B cell (primary cell): ENCODE measurements around the gene STN1. TPM values are rescaled to one million over a fixed set of nuclear protein-coding genes. Genes with fewer than 3 reads are reported as not detected.

Source experiments
- ATAC-seq: fragments of 200-7000 bp; cut with Tn5 transposase; one replicate; pipeline ENCODE4 v1.10.0; 2021; ENCODE audit warnings: low read depth, mild to moderate bottlenecking, moderate number of reproducible peaks, moderate library complexity
- CTCF ChIA-PET: fragments of 350-600 bp; sonication (Branson Sonifier 250); formaldehyde crosslinking; loops from one replicate; lab custom pipeline; 2021; ENCODE audit warnings: antibody characterized with exemption, inconsistent platforms; lab: Charles Lee
- POLR2A ChIA-PET: fragments of 350-600 bp; sonication (Branson Sonifier 250); formaldehyde crosslinking; loops from one replicate; lab custom pipeline; 2021; ENCODE audit warnings: antibody characterized with exemption; lab: Charles Lee
- DNase-seq: peaks from one replicate; pipeline ENCODE4 v3.0.0; 2013
- H2AFZ ChIP-seq: 2 replicates; pipeline ENCODE4 v1.6.1; 2012; ENCODE audit warnings: mild to moderate bottlenecking, low read depth, low read length; ENCODE audit not compliant: insufficient read depth, poor library complexity, severe bottlenecking
- H3K27ac ChIP-seq, 2 donors: 1 replicate in 1 of 2; 2 replicates in 1 of 2; pipeline ENCODE4 v1.5.1; 2012 to 2013; ENCODE audit warnings: low read length in 2 of 2, mild to moderate bottlenecking in 2 of 2, moderate library complexity in 1 of 2
- H3K27me3 ChIP-seq, 4 experiments: fragments of 200-600 bp in 1 of 4; sonication (generic) in 1 of 4; replicated peaks in 1 of 4; 1 replicate in 2 of 4; 2 replicates in 2 of 4; pipeline versions ENCODE4 v1.6.1 to v1.7.0; 2013 to 2016; ENCODE audit warnings: low read length in 3 of 4, mild to moderate bottlenecking in 2 of 4, mixed read lengths in 1 of 4, moderate library complexity in 1 of 4; ENCODE audit not compliant: insufficient read depth in 4 of 4, control insufficient read depth in 3 of 4; ENCODE audit errors: control extremely low read depth in 1 of 4
- H3K36me3 ChIP-seq, 2 experiments: replicated peaks in 1 of 2; 1 replicate in 1 of 2; 2 replicates in 1 of 2; pipeline versions ENCODE4 v1.6.1 to v1.7.1; 2013; ENCODE audit warnings: low read length in 1 of 2; ENCODE audit not compliant: insufficient read depth in 2 of 2, control insufficient read depth in 1 of 2; ENCODE audit errors: control extremely low read depth in 1 of 2, extremely low read depth in 1 of 2
- H3K4me1 ChIP-seq, 2 donors: fragments of 200-600 bp in 1 of 2; sonication (generic) in 1 of 2; 1 replicate in 1 of 2; 2 replicates in 1 of 2; pipeline versions ENCODE4 v1.5.1 to v1.6.1; 2013 to 2017; ENCODE audit warnings: low read length in 2 of 2; ENCODE audit not compliant: control insufficient read depth in 2 of 2, insufficient read depth in 2 of 2
- H3K4me2 ChIP-seq: replicated peaks from 2 replicates; pipeline ENCODE3; 2012; ENCODE audit warnings: mild to moderate bottlenecking, low read depth, low read length; ENCODE audit not compliant: poor library complexity, severe bottlenecking
- H3K4me3 ChIP-seq, 5 experiments: fragments of 200-600 bp in 1 of 5; sonication (generic) in 1 of 5; 1 replicate in 3 of 5; 2 replicates in 2 of 5; pipeline versions ENCODE4 v1.5.1 to v1.7.0; 2011 to 2016; ENCODE audit warnings: low read length in 4 of 5, mild to moderate bottlenecking in 4 of 5, low read depth in 2 of 5, control low read depth in 1 of 5, moderate library complexity in 1 of 5; ENCODE audit not compliant: insufficient read depth in 1 of 5; ENCODE audit errors: control extremely low read depth in 1 of 5, extremely low read depth in 1 of 5
- H3K79me2 ChIP-seq: fragments of 200-600 bp; sonication (generic); one replicate; pipeline ENCODE4 v1.6.0; 2016; ENCODE audit warnings: low read length; ENCODE audit not compliant: control insufficient read depth, insufficient read depth
- H3K9ac ChIP-seq: fragments of 200-600 bp; sonication (generic); 2 replicates; pipeline ENCODE4 v1.6.1; 2017; ENCODE audit warnings: mild to moderate bottlenecking, low read length, moderate library complexity
- H3K9me3 ChIP-seq, 3 donors: one replicate each; pipeline versions ENCODE4 v1.6.1 to v1.7.1; 2013; ENCODE audit warnings: low read length in 2 of 3; ENCODE audit not compliant: control insufficient read depth in 2 of 3, insufficient read depth in 1 of 3; ENCODE audit errors: control extremely low read depth in 1 of 3
- H4K20me1 ChIP-seq: 2 replicates; pipeline ENCODE4 v1.6.0; 2012; ENCODE audit warnings: mild to moderate bottlenecking, low read length; ENCODE audit not compliant: insufficient read depth, control insufficient read depth, poor library complexity, severe bottlenecking
- H3K27ac Mint-ChIP-seq: one replicate; pipeline ENCODE4 v1.8.0; 2021; ENCODE audit warnings: mixed read lengths
- H3K27me3 Mint-ChIP-seq: one replicate; pipeline ENCODE4 v1.8.0; 2021; ENCODE audit warnings: mixed read lengths
- H3K4me1 Mint-ChIP-seq: one replicate; pipeline ENCODE4 v1.8.0; 2021; ENCODE audit warnings: mixed read lengths
- H3K4me3 Mint-ChIP-seq: one replicate; pipeline ENCODE4 v1.8.0; 2021; ENCODE audit warnings: mixed read lengths
- H3K9me3 Mint-ChIP-seq: one replicate; pipeline ENCODE4 v1.8.0; 2022; ENCODE audit warnings: mixed read lengths; ENCODE audit not compliant: insufficient read depth
- EZH2 ChIP-seq: IDR thresholded peaks from 2 replicates; pipeline ENCODE4 v1.6.1; 2012; ENCODE audit warnings: borderline replicate concordance, low read depth, mild to moderate bottlenecking, moderate library complexity, low read length; ENCODE audit not compliant: insufficient read depth, poor library complexity, severe bottlenecking
- WGBS: methylation state at CpG from one replicate; pipeline ENCODE4 v1.1.5; 2013; ENCODE audit warnings: missing lambda C conversion rate; ENCODE audit not compliant: insufficient coverage; 5-methylcytosine and 5-hydroxymethylcytosine counted together
- intact Hi-C: fragments of 100-400 bp; cut with micrococcal nuclease; formaldehyde crosslinking; loops from one replicate; pipeline ENCODE4 v1.10.0; 2022
- polyA plus RNA-seq: library from polyadenylated mRNA; depleted of rRNA; stranded (reverse); fragments of >200 nt; gene quantifications from 2 replicates; pipeline ENCODE4 v1.2.3, GENCODE V29; 2012
- total RNA-seq, 2 donors: library from RNA; stranded (reverse); fragments of 120-200 nt in 1 of 2; gene quantifications; 1 replicate in 1 of 2; 2 replicates in 1 of 2; pipeline versions ENCODE4 v1.2.3 to v1.2.4, GENCODE V29; 2013 to 2022
- TF ChIP-seq, protein P1 (sequence below): fragments of 200-600 bp; IDR thresholded peaks from one replicate; pipeline ENCODE4 v1.8.0; 2022; ENCODE audit warnings: antibody characterized with exemption, mild to moderate bottlenecking

STN1 gene
- total and polyA plus RNA-seq, 2 donors (not counting 1 experiment from before 2014, with no cell fraction given) = 16.3 to 24.5 TPM

- Histone ChIP-seq H2AFZ (no peak overlapping the region), H4K20me1 (no peaks in the 10 kb centered on the region), H3K4me1 (peaks cover 17 to 18% of the 10 kb centered on the region in 2 donors), H3K4me3 (peak overlapping the region in 1 of 5 experiments; percentile 61), H3K27ac (no peak overlapping the region), H3K9me3 (no peaks in the 10 kb centered on the region), H3K36me3 (no peaks in the 10 kb centered on the region), H3K4me2 (peak overlapping the region; percentile 85), H3K79me2 (no peaks in the 10 kb centered on the region), H3K27me3 (peaks cover 0 to 53% (median 15%) of the 10 kb centered on the region in 4 experiments), H3K9ac (no peak overlapping the region)
- DNase-seq (no peak), ATAC-seq (no peak)
- 69% methylated on average over 9 of the region's 9 CpGs for WGBS
- intact Hi-C loops = no loop called here
- ChIA-PET POLR2A (no interaction called here), CTCF (interaction anchor here (0.8 to 4.9 kb wide), 2 partner anchors 103 to 140 kb away, joined by 3 to 23 read pairs; no protein-coding TSS in a partner anchor)
- H3K4me1 Mint-ChIP-seq = peaks cover 15% of the 10 kb centered on the region
- TF ChIP-seq EZH2 = no peak
- TF ChIP-seq, protein P1, sequence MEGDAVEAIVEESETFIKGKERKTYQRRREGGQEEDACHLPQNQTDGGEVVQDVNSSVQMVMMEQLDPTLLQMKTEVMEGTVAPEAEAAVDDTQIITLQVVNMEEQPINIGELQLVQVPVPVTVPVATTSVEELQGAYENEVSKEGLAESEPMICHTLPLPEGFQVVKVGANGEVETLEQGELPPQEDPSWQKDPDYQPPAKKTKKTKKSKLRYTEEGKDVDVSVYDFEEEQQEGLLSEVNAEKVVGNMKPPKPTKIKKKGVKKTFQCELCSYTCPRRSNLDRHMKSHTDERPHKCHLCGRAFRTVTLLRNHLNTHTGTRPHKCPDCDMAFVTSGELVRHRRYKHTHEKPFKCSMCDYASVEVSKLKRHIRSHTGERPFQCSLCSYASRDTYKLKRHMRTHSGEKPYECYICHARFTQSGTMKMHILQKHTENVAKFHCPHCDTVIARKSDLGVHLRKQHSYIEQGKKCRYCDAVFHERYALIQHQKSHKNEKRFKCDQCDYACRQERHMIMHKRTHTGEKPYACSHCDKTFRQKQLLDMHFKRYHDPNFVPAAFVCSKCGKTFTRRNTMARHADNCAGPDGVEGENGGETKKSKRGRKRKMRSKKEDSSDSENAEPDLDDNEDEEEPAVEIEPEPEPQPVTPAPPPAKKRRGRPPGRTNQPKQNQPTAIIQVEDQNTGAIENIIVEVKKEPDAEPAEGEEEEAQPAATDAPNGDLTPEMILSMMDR = no peak
- no peak overlapping the region for H3K27ac Mint-ChIP-seq
- peaks cover 66% of the 10 kb centered on the region for H3K27me3 Mint-ChIP-seq
- H3K4me3 Mint-ChIP-seq = peak overlapping the region; percentile 86
- H3K9me3 Mint-ChIP-seq = no peaks in the 10 kb centered on the region
Observed at GRCh38 chr10:103853428-103854264, 64.3 kb downstream of the STN1 start.

GRCh38 chr10:103852856-103853255, 65.1 kb downstream of the STN1 start:
- H3K4me2 ChIP-seq = no peak overlapping the region
- Mint-ChIP-seq H3K27me3 (peaks cover 70% of the 10 kb centered on the region), H3K4me1 (peaks cover 15% of the 10 kb centered on the region), H3K27ac (no peak overlapping the region), H3K9me3 (no peaks in the 10 kb centered on the region), H3K4me3 (no peak overlapping the region)
- TF ChIP-seq, protein P1 = no peak
- no peak for TF ChIP-seq EZH2
- ATAC-seq = no peak
- no peak overlapping the region for H3K4me3 ChIP-seq
- intact Hi-C loops = no loop called here
- peaks cover 0 to 59% (median 17%) of the 10 kb centered on the region in 4 experiments for H3K27me3 ChIP-seq
- H3K9me3 ChIP-seq = no peaks in the 10 kb centered on the region
- H3K79me2 ChIP-seq = no peaks in the 10 kb centered on the region
- DNase-seq = no peak
- no peak overlapping the region for H3K27ac ChIP-seq
- peaks cover 17 to 18% of the 10 kb centered on the region in 2 donors for H3K4me1 ChIP-seq
- H4K20me1 ChIP-seq = no peaks in the 10 kb centered on the region
- 100% methylated on average over 2 of the region's 7 CpGs for WGBS
- ChIA-PET CTCF (interaction anchor here (0.8 to 4.9 kb wide), 2 partner anchors 102 to 139 kb away, joined by 3 to 23 read pairs; no protein-coding TSS in a partner anchor), POLR2A (no interaction called here)
- no peaks in the 10 kb centered on the region for H3K36me3 ChIP-seq
- no peak overlapping the region for H3K9ac ChIP-seq
- no peak overlapping the region for H2AFZ ChIP-seq
